GM21447 (cell line): ENCODE results near the gene TTC23.

Source experiments
- ATAC-seq: cut with Tn5 transposase; IDR thresholded peaks from one replicate; pipeline ENCODE4 v1.9.1; 2021; ENCODE audit not compliant: unreplicated experiment

Gene TTC23, protein sequence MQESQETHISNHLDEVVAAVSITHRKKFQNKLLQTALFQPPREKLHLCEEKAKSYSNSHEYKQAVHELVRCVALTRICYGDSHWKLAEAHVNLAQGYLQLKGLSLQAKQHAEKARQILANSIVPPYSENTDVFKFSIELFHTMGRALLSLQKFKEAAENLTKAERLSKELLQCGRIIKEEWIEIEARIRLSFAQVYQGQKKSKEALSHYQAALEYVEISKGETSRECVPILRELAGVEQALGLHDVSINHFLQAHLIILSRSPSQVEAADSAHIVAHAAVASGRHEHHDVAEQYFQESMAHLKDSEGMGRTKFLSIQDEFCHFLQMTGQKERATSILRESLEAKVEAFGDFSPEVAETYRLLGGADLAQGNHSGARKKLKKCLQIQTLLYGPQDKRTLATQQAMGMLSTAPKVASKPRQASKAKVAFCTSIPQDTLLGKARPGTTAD

DNA sequence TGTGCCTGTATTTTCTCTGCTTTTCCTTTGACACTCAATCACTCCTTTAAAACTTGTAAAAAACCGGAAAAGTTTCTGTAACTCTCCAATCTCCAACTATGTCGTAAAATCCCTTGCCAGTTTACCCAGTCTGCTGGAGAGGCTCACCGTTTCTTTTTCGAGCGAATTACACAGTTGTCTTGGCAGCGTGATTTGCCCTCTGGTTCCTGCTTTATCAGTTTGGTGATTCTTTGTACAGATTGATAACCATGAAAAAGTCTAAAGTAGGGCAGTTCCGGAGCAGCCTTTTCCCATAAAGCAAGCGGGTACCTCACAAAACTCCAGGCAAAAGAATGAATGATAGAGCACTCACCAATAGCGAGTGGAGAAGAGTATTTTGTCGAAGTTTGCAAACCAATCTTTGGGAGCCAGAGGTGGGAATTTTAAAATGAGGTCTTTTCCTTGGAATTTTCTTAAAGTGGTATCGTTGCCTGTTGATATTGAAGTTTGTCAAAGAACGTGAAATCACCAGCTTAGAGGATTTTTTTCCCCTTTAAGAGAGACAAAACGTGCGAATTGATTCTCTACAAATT lies at the start of gene TTC23:
TTC23 (minus strand) TSS at position 312 of the 572 bp plus-strand sequence. CDS start 20,869 bp downstream, outside the sequence.
- ATAC-seq = no peak

DNA sequence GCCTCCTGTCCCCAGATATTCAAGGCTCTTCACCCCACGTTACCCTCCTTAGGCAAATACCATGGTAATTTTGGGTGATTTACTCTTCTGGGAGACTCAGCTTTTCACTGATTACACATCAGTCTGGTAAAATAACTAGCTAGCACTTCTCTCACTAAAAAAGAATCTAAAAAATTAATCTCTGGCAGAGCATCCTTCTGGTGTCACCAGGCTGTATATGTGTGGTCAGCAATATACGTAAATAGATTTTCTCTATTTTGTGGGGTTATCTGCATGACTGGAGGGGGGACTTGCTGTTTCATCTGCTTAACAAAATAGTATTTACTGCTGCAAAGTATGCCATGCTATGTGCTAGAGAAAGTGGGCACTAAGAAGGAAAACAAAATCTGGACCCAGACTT lies 47.0 kb upstream of the TTC23 start:
- ATAC-seq = no peak

DNA sequence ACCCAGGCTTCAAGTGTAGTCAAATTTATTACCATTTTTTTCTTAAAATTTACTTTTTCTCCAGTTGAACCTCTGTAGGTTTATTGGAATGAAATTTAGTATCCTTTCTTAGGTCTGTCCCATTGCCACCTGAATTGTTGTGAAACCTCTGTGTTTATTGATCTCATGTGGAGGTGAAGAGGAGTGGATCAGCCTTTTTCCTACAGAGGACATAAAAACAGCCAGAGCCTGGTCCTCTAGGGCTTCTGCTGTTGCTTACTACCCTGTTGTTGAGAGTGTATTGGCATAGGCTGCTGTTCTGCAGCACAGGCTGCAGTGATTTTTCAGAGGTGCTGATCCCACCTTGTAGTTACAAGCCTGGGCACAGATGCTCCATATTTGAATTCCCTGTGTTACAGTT lies 46.5 kb upstream of the TTC23 start:
- ATAC-seq = no peak

DNA sequence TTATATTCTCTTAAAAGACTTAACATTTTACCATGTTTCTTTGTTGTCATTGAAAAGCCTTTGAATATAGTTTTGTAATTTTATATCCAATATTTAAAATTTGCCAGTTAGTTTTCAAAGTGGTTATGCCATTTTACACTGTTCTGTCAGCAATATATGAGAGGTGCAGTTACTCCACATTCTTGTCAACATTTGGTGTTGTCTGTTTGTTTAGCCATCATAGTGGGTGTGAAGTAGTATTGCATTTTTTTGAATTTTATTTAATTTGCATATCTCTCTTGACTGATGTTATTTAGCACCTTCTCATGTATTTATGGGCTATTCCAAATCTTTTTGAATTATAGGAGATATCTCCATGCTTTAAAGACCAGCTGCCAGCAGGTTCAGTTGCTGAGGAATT lies 42.3 kb upstream of the TTC23 start:
- ATAC-seq = no peak

DNA sequence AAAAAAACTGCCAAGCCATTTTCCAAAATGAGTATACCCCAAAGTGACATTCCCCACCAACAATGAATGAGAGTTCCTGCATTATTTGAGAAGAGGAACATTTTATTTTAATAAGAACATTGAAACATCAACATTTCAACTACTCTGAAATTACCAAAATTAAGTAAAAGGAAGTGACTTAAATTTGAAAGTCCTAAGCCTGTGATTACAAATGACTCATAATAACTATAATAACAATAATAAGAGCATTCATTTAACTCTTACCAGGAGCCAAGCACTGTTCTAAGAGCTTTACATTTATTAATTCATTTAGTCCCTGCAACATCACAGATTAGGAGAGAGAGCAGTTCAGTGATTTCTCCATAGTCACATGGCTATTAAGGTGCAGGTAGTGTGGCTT lies 34.3 kb upstream of the TTC23 start:
- no peak for ATAC-seq

DNA sequence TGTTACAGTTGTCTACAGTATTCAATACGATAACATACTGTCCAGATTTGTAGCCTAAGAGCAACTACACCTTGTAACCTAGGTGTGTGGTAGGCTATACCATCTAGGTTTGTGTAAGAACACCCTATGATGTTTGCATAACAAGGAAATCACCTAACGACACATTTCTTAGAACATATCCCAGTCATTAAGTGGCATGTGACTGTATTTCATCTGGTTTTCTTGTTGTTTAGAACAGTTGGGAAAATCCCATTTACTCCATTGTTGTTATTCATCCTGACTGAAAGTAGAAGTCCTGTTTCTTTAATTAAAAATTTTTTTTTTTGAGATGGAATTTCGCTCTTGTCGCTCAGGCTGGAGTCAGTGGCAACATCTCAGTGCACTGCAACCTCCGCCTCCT lies 33.2 kb upstream of the TTC23 start:
- ATAC-seq = no peak

DNA sequence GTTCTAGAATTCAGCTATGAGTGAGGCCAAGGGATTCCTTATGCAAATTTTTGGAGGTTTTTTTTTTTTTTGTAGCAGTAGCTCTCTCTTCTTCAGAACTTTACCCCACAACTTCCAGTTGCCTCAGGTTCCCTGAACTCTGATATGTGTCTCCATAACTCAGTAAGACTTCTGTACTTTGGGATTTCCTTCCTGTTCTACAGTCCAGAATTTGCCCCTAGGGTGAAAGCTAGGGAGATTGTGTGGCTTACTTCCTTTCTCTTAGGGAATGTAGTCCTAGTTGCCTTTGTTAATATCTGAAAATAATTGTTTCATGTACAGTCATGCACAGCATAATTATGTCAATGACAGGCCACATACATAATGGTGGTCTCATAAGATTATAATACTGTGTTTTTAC lies 32.7 kb upstream of the TTC23 start:
- no peak for ATAC-seq

DNA sequence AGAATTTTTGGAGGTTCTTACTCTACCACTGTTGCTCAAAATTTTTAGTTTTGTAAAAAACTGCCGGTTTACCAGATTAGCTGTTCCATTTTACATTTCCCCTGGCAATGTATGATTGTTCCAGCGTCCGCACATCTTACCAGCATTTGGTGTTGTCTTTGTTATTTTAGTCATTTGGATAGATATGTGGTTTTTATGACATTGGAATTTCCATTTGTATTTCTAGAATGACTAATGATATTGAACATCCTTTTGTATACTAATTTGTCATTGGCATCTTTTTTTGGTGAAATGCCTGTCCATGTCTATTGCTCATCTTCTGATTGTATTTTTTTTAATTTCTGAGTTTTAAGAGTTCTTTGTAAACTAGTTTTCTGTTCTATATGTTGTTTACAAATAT lies 30.4 kb upstream of the TTC23 start:
- ATAC-seq = no peak

DNA sequence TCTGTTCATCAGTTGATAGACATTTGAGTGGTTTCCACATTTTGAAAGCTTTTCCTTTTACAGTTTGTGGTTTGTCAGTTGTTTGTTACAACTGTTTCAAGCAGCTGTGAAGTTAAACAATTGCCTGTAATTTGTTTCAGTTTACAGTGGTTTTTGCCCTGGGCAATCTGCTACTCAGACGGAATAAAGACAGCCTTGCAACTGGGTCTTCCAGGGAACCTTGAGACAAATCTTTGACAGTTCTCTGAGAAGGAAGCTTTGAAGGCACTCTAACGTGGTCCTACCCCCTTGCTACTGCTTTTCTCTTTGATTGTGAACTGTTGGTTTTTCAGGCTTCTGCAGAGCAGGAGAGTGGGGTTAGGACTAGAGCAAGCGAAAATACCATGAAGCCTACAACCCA lies 29.9 kb upstream of the TTC23 start:
- ATAC-seq = no peak

DNA sequence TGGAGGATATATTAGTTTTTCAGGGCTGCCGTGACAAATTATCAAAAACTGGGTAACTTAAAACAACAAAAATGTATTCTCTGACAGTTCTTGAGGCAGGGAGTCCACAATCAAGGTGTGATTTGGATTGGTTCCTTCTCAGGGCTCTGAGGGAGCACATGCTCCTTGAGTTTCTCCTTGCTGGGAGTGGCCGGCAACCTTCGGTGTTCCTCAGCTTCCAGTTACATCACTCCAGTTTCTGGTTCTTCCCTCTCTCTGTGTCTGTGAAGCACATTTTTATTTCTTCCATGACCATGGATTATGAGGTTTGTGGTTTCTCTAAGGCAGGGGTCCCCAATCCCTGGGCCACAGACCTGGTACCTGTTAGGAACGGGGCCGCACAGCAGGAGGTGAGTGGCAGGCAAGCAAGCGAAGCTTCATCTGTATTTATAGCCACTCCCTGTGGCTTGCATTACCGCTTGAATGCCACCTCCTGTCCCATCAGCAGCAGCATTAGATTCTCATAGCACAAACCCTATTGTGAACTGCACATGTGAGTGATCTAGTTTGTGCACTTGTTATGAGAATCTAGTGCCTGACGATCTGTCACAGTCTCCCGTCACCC lies 26.2 kb upstream of the TTC23 start:
- ATAC-seq = no peak

DNA sequence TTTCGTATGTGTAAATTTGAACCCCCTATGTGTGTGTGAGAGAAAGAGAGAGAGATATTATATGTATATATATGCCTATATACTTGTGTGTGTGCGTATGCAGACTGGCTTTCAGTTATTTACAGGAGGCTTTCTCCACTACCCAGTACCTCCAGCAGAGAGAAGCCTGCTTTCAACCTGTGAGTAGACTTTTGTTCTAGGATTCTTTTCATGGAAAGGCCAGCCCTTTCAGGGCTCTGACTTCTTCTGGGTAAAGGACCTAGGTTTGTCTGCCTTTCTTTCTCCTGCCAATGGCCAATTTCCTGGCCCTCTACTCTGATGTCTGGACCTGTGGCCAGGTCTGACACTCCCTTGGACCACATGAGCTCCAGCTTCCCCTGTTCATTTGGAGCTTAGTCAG lies 25.7 kb upstream of the TTC23 start:
- ATAC-seq = no peak

DNA sequence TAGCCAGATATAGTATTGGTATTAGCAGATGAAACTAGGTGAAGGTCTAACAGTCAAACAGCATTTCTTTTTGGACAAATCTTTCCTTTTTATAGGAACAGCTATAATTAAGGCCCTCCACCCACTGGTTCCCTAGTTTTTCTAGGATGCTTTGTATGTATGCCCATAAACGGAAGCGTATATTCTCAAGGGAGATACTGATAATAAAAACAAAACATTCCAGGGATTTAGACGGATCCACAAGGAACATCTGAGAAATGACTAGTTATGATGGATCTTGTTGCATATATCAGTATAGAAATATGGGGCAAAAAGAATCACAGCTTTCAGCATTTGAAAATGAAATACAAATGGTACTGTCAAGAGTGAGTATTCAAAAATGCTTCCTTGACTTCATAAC lies 24.4 kb upstream of the TTC23 start:
- ATAC-seq = no peak

DNA sequence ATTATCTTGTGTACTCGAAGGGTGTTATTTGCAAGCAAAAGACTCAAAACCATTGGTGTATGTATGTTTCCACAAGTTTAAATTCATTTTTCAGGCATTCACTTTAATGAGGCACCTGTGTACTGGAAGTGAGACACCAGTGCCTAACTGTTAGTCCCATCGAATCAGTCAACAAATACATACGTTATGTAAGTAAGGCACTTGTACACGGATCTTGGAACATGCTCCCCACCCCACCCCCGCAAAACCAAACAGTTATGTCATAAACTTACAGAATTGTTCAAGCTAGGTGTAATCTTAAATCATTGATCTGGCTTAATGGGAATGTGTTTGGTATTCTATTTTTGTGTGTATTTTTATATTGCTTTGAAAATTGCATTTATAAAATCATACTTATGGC lies 19.1 kb upstream of the TTC23 start:
- no peak for ATAC-seq

DNA sequence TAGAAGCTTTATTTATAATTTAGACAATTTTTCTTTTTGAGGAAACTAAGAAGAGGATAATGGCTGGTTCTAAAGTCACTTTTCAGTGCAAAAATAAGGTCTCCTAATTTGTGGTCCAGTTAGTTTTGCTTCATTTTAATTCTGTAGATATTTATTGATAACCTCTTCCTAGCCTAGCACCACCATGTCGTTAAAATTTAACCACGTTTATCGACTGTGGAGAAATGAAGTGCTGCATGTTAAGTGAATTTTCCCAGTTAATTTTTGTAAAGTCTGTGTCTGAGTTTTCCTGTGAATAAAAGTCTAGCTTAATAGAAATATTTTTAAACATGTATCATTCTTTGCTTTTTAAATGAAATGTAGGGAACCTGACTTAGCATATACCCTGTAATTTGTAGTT lies 18.6 kb upstream of the TTC23 start:
- ATAC-seq = no peak

DNA sequence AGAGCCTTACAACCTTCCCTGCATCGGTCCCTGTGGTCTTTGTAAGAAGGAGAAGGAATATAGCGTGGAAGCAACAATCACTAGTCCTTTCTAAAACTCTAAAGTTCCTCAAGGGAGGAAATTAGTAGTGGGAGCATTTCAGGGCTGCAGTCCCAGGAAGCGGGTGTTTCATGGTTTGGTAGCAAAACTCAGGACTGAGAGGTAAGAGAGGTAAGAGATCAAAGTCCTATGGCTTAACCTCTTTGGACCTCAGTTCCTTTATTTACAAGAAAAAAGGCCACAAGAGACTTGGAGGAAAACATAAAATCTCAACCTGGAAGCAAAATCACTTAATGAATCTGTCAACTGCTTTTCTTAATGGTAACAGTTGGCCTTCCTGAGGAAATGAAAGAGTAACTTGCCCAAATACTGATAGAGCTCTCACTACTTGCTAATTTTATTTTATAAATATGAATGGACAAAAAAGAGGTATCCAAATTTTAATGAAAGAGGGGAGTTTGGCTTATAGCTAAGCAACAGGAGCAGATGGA lies 16.2 kb upstream of the TTC23 start:
- ATAC-seq = no peak

DNA sequence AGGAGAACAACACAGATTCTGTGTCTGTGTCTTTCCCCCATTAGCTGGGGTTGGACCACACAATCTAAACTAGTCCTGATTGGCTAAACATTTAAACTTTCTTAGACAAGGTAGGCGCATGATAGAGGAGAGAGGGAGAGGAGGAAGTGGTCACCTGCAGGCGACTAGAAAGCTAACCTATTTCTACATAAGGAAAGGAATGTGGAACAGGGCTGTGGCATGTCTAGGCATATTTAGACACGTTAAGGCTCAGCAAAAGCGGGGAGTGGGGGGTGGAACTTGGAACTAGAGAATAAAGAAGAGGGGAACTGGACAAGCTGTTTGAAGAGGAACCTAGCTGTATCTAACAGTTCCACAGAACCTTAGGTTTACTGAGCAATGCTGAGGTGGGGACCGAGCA lies 14.7 kb upstream of the TTC23 start:
- no peak for ATAC-seq

DNA sequence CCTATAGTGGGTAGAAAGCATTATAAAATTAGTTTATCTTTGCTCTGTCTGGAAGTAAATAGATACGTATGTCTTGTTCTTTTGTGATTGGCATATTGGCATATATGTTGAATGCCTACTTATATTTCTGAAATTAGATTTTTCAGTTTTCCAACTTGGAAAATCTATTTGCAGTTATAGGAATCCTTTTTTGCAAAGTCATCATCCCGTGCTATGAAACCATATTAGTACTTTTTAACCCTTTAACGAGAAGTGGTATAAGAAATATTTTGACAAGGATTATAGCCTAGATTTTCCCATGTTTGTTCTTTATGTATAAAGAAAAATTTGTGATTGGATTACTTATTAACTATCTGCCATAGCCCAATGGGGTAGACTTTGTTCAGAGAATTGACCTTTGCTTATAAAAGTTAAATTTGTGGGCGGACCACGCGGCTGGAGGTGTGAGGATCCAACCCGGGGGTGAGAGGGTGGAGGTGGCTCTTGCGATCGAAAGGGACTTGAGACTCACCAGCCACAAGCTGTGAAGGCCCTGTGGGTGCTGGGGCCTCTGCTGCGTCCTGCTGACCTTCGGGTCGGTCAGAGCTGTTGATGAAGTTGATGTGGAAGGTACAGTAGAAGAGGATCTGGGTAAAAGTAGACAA lies 7.8 kb upstream of the TTC23 start:
- ATAC-seq = no peak

DNA sequence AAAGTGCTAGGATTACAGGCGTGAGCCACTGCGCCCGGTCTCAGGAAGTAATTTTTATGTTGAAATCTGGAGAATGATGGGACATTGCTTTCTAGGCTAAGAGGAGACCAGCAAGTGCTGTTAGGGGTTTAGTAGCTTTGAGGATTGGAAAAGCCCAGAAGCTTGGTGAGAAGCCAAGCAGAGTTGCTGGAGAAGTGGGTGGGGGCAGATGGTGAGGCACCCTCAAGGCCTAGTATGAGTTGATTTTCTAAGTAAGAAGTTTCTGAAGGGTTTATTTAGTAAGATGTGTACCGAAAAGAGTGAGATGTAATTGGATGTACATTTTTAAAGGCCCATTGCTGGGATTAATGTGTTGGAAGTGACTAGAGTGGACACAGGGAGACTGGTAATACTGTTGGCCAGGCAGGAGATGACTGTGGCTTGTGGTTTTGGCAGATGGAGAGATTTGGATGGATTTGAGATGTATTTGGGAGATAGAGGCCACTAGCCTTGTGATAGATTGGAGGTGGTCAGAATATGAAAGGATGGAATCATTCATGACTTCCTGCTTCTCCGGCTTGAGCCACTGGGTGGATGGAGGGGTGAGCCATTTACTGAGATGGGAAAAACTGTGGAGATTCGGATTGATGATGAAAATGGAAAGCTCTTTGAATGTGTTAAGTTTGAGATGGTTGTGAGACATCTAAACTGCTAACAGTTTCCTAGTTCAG lies 4.2 kb upstream of the TTC23 start:
- peak; percentile 18 for ATAC-seq

DNA sequence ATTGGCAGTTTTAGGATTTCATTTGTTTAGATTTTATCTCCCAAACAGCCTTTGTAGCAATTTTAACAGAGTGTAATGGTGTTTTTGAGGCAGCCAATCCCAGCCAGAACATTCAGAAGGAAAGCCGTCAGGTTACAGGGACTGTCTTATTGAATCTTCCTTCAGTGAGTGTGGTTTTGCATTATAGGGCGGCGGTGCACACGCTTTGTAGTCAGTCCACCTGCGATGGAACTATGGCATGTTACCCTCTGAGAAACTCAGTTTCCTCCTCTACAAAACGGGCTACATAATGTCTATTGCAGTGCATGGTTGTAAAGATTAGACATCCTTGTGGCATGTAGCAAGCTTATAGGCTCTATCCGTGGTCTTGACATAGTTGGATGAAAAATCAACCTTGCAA lies 2.9 kb upstream of the TTC23 start:
- ATAC-seq = no peak

DNA sequence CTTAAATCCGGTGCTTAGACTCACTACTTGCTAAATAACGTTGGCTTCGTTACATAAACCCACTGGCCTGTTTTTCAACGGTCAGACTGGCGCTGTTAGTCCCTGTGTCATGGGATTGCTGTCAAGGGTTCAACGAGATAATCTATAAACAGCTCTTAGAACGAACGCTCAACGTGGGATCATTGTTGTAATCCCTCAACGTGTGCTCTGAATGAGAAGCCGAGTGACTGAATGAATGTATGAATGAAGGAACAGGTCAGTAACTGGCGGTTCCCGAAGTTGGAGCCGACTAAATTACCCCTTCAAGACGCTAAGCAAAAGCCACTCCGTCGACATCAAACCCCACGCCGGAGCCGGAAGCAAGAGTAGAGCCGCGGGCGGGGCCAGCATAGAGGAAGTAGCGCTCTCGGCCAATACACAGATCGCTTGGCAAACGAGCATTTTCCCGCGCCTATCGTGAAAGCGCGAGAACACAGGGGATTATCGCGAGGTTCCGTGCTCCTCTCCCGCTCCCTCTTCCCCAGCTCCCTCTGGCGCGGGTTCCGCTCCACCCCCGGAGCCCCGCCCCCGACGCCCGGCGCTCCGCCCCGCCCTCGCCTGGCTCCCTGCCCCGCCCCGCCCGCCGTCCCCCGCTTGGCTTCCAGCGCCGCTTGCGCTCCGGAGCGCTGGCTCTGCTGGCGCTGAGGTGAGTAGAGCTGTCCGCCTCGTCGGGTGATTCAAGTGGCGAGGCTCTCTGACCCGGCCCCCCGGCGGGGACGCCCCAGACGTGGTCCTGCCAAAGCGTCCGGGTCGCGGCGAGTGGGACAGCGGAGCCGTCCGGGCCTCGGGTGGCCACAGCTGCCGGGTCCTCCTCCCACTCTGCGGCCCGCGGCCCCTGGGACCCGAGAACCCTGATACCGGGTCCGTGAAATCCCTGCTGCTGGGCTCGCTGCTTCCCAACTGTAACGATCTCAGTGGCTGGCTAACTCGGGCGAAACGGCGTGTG lies 1.8 kb upstream of the TTC23 start, which contains the start of gene LRRC28:
LRRC28 (plus strand) TSS at position 625 of the 985 bp plus-strand sequence. CDS start 4,477 bp downstream, outside the sequence.
- peak; percentile 91 for ATAC-seq
